Measurements from ENCODE around the gene TRIM65.
A peak's percentile ranks its signal among the peaks of the same experiment; 100 is the strongest.

TRIM65 gene

GRCh38 chr17:75848523-75849278 is 48.0 kb downstream of the TRIM65 start:
- no peak overlapping the region for H3K4me3 ChIP-seq (replicated peaks; ENCODE audit: insufficient read depth, low read length)
- no peaks in the 10 kb centered on the region for H3K27me3 ChIP-seq (ENCODE audit: insufficient read depth, poor library complexity, severe bottlenecking)
- peak in 1 of 2 experiments; percentile 81 for DNase-seq (ENCODE audit: low read depth in 1 of 2, low spot score in 1 of 2)
- H3K27ac ChIP-seq (replicated peaks): no peak overlapping the region
- no peak for TF ChIP-seq POLR2AphosphoS5 (IDR thresholded peaks at IDR 0.05; ENCODE audit: low read depth)
- TF ChIP-seq REST (IDR thresholded peaks at IDR 0.05; ENCODE audit: insufficient replicate concordance, low read depth): no peak
- no peak for TF ChIP-seq SPI1 (IDR thresholded peaks at IDR 0.05; ENCODE audit: borderline replicate concordance, low read depth)
- TF ChIP-seq CTCF (IDR thresholded peaks at IDR 0.05; ENCODE audit: insufficient read depth, low read length): peak; percentile 77
- no peak for TF ChIP-seq GABPA (IDR thresholded peaks at IDR 0.05; ENCODE audit: low read depth)

GRCh38 chr17:75847614-75848522 is 48.9 kb downstream of the TRIM65 start:
- H3K27me3 ChIP-seq (ENCODE audit: insufficient read depth, poor library complexity, severe bottlenecking): no peaks in the 10 kb centered on the region
- H3K27ac ChIP-seq (replicated peaks): no peak overlapping the region
- no peak for DNase-seq (ENCODE audit: low read depth in 1 of 2, low spot score in 1 of 2)
- no peak overlapping the region for H3K4me3 ChIP-seq (replicated peaks; ENCODE audit: insufficient read depth, low read length)
- TF ChIP-seq GABPA (IDR thresholded peaks at IDR 0.05; ENCODE audit: low read depth) (no peak), POLR2AphosphoS5 (IDR thresholded peaks at IDR 0.05; ENCODE audit: low read depth) (no peak; the same call in 1 of the 2 replicates), SPI1 (IDR thresholded peaks at IDR 0.05; ENCODE audit: borderline replicate concordance, low read depth) (no peak), REST (IDR thresholded peaks at IDR 0.05; ENCODE audit: insufficient replicate concordance, low read depth) (no peak), CTCF (IDR thresholded peaks at IDR 0.05; ENCODE audit: insufficient read depth, low read length) (no peak)

GRCh38 chr17:75846692-75847613 is 49.8 kb downstream of the TRIM65 start:
- H3K27ac ChIP-seq (replicated peaks): peak overlapping the region; percentile 94
- DNase-seq (ENCODE audit: low read depth in 1 of 2, low spot score in 1 of 2): no peak

More at GRCh38 chr17:75846692-75847613, 49.8 kb downstream of the TRIM65 start:
- Histone ChIP-seq H3K27me3 (ENCODE audit: insufficient read depth, poor library complexity, severe bottlenecking) (no peaks in the 10 kb centered on the region), H3K4me3 (replicated peaks; ENCODE audit: insufficient read depth, low read length) (no peak overlapping the region)
- TF ChIP-seq SPI1 (IDR thresholded peaks at IDR 0.05; ENCODE audit: borderline replicate concordance, low read depth): no peak
- TF ChIP-seq CTCF (IDR thresholded peaks at IDR 0.05; ENCODE audit: insufficient read depth, low read length): no peak
- TF ChIP-seq REST (IDR thresholded peaks at IDR 0.05; ENCODE audit: insufficient replicate concordance, low read depth): no peak
- TF ChIP-seq POLR2AphosphoS5 (IDR thresholded peaks at IDR 0.05; ENCODE audit: low read depth): no peak
- no peak for TF ChIP-seq GABPA (IDR thresholded peaks at IDR 0.05; ENCODE audit: low read depth)

Data from HL-60 (cell line).